ENCODE data around the gene BSPRY.

- TF ChIP-seq EZH2 (IDR thresholded peaks at IDR 0.05; ENCODE audit: insufficient read depth, low read length) (no peak), CTCF (IDR thresholded peaks at IDR 0.05; ENCODE audit: insufficient read depth, low read depth, low read length) (no peak)
These were observed 50.4 kb downstream of the BSPRY start for GRCh38 chr9:113399646-113400200.

Data from astrocyte (in vitro differentiated cells and primary cell).